Keratinocyte (primary cell): ENCODE measurements around the gene CYP27A1.

Source experiments
- EZH2 ChIP-seq: IDR thresholded peaks from one replicate; pipeline ENCODE4 v1.6.1; 2012; ENCODE audit warnings: inconsistent platforms, mild to moderate bottlenecking, low read length, moderate library complexity
- TF ChIP-seq, protein P1 (sequence below), 3 experiments: IDR thresholded peaks in 1 of 3; conservative IDR thresholded peaks in 1 of 3; optimal IDR thresholded peaks in 1 of 3; 2 replicates in 2 of 3; 3 replicates in 1 of 3; pipeline versions ENCODE3 to v1.5.1; 2011; ENCODE audit warnings: low read length in 3 of 3, mild to moderate bottlenecking in 3 of 3, moderate library complexity in 2 of 3, control low read depth in 1 of 3, inconsistent platforms in 1 of 3; ENCODE audit not compliant: insufficient read depth in 2 of 3; ENCODE audit errors: extremely low read depth in 1 of 3

DNA sequence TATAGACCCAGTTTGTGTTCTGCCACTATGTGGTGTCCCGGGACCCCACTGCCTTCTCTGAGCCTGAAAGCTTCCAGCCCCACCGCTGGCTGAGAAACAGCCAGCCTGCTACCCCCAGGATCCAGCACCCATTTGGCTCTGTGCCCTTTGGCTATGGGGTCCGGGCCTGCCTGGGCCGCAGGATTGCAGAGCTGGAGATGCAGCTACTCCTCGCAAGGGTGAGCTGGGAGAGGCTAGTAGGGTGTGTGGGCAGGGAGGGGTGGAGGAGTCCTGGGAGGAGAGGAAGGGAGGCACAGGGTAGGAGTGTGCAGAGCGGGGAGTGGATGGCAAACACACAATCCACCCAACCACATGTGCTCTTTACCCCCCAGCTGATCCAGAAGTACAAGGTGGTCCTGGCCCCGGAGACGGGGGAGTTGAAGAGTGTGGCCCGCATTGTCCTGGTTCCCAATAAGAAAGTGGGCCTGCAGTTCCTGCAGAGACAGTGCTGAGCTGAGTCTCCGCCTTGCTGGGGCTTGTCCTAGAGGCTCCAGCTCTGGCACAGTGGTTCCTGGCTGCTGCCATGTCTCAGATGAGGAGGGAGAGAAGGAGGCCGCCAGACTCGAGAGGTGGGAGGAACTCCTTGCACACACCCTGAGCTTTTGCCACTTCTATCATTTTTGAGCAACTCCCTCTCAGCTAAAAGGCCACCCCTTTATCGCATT, 32.7 kb downstream of the CYP27A1 start:
- TF ChIP-seq, protein P1, sequence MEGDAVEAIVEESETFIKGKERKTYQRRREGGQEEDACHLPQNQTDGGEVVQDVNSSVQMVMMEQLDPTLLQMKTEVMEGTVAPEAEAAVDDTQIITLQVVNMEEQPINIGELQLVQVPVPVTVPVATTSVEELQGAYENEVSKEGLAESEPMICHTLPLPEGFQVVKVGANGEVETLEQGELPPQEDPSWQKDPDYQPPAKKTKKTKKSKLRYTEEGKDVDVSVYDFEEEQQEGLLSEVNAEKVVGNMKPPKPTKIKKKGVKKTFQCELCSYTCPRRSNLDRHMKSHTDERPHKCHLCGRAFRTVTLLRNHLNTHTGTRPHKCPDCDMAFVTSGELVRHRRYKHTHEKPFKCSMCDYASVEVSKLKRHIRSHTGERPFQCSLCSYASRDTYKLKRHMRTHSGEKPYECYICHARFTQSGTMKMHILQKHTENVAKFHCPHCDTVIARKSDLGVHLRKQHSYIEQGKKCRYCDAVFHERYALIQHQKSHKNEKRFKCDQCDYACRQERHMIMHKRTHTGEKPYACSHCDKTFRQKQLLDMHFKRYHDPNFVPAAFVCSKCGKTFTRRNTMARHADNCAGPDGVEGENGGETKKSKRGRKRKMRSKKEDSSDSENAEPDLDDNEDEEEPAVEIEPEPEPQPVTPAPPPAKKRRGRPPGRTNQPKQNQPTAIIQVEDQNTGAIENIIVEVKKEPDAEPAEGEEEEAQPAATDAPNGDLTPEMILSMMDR (optimal IDR thresholded peaks at IDR 0.05 in 1 of 3, IDR thresholded peaks at IDR 0.05 in 1 of 3, conservative IDR thresholded peaks at IDR 0.05 in 1 of 3; ENCODE audit: extremely low read depth in 1 of 3, insufficient read depth in 2 of 3, low read length in 3 of 3), result no peak
- no peak for TF ChIP-seq EZH2
